Erythroblast (primary cell): Measurements from ENCODE around the gene TKT.

Experiments
- GATA1 ChIP-seq: IDR thresholded peaks from 2 replicates; pipeline ENCODE4 v1.6.1; 2011; ENCODE audit warnings: low read depth, mild to moderate bottlenecking, control low read depth, low read length, moderate library complexity
- POLR2A ChIP-seq: IDR thresholded peaks from 2 replicates; pipeline ENCODE4 v1.6.1; 2011; ENCODE audit warnings: mild to moderate bottlenecking, low read length

DNA sequence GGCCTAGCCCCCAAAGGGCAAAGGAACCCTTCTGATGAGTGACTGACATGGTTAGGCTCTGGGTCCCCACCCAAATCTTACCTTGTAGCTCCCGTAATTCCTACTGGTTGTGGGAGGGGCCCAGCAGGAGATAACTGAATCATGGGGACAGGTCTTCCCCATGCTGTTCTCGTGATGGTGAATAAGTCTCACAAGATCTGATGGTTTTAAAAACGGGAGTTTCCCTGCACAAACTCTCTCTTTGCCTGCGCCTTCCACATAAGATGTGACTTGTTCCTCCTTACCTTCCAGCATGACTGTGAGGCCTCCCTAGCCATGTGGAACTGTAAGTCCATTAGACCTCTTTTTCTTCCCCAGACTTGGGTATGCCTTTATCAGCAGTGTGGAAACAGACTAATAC is 16.9 kb downstream of the TKT start:
- TF ChIP-seq POLR2A: no peak
- no peak for TF ChIP-seq GATA1
